ENCODE measurements around the gene EXOC7. TPM values are rescaled to one million over a fixed set of nuclear protein-coding genes. Genes with fewer than 3 reads are reported as not detected.

The EXOC7 gene
- total RNA-seq, 1 experiment from 2014 or later: 114 TPM

GRCh38 chr17:76137001-76137350, 33.4 kb upstream of the EXOC7 start:
- peaks cover 30 to 34% of the 10 kb centered on the region in 2 experiments for H3K4me1 ChIP-seq (ENCODE audit: control insufficient read depth in 1 of 2, insufficient read depth in 2 of 2, low read length in 2 of 2)
- intact Hi-C loops (cut with micrococcal nuclease): no loop called here
- no peak overlapping the region for H2AFZ ChIP-seq (ENCODE audit: low read depth, low read length, poor library complexity, severe bottlenecking)
- no peaks in the 10 kb centered on the region for H4K20me1 ChIP-seq (ENCODE audit: insufficient read depth)
- H3K79me2 ChIP-seq (ENCODE audit: insufficient read depth, low read length): no peaks in the 10 kb centered on the region
- no peaks in the 10 kb centered on the region for H3K9me3 ChIP-seq (ENCODE audit: control insufficient read depth in 1 of 2, insufficient read depth in 1 of 2, low read depth in 1 of 2, low read length in 2 of 2)
- H3K27me3 ChIP-seq (ENCODE audit: insufficient read depth, low read length): no peaks in the 10 kb centered on the region
- CTCF ChIA-PET: no interaction called here
- DNase-seq (ENCODE audit: low read depth, low spot score) (no peak), ATAC-seq (no peak)
- no TSS peak for BruUV-seq (replicated peaks)
- H3K4me3 ChIP-seq (replicated peaks in 1 of 2; ENCODE audit: low read depth in 1 of 2, low read length in 2 of 2): no peak overlapping the region
- H3K9me2 ChIP-seq (ENCODE audit: insufficient read depth): no peaks in the 10 kb centered on the region
- TF ChIP-seq FOSL1 (IDR thresholded peaks at IDR 0.05; ENCODE audit: low read depth) (no peak), ZNF274 (IDR thresholded peaks at IDR 0.05; ENCODE audit: low read depth, low read length) (no peak), CTCF (IDR thresholded peaks at IDR 0.05 in 2 of 3, conservative IDR thresholded peaks at IDR 0.05 in 1 of 3; ENCODE audit: borderline replicate concordance in 1 of 3, insufficient read depth in 1 of 3, low read depth in 2 of 3, low read length in 2 of 3) (no peak), RAD21 (IDR thresholded peaks at IDR 0.05; ENCODE audit: low read depth) (no peak), JUND (IDR thresholded peaks at IDR 0.05) (no peak), YY1 (IDR thresholded peaks at IDR 0.05; ENCODE audit: extremely low read depth, insufficient replicate concordance, low read depth, low read length) (no peak), MAX (IDR thresholded peaks at IDR 0.05) (no peak)
- TF ChIP-seq, protein P1, sequence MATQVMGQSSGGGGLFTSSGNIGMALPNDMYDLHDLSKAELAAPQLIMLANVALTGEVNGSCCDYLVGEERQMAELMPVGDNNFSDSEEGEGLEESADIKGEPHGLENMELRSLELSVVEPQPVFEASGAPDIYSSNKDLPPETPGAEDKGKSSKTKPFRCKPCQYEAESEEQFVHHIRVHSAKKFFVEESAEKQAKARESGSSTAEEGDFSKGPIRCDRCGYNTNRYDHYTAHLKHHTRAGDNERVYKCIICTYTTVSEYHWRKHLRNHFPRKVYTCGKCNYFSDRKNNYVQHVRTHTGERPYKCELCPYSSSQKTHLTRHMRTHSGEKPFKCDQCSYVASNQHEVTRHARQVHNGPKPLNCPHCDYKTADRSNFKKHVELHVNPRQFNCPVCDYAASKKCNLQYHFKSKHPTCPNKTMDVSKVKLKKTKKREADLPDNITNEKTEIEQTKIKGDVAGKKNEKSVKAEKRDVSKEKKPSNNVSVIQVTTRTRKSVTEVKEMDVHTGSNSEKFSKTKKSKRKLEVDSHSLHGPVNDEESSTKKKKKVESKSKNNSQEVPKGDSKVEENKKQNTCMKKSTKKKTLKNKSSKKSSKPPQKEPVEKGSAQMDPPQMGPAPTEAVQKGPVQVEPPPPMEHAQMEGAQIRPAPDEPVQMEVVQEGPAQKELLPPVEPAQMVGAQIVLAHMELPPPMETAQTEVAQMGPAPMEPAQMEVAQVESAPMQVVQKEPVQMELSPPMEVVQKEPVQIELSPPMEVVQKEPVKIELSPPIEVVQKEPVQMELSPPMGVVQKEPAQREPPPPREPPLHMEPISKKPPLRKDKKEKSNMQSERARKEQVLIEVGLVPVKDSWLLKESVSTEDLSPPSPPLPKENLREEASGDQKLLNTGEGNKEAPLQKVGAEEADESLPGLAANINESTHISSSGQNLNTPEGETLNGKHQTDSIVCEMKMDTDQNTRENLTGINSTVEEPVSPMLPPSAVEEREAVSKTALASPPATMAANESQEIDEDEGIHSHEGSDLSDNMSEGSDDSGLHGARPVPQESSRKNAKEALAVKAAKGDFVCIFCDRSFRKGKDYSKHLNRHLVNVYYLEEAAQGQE (IDR thresholded peaks at IDR 0.05; ENCODE audit: low read depth): no peak
- H3K36me3 ChIP-seq (ENCODE audit: control insufficient read depth in 1 of 2, insufficient read depth in 2 of 2, low read length in 2 of 2): no peaks in the 10 kb centered on the region
- H3K4me2 ChIP-seq (ENCODE audit: low read length): no peak overlapping the region
- H3K27ac ChIP-seq (ENCODE audit: low read depth, low read length): no peak overlapping the region; the same call in 1 of the 2 replicates
- POLR2A ChIA-PET: no interaction called here
- RAD21 ChIA-PET (ENCODE audit: low non-redundant PET in 1 of 2, low total read pairs in 2 of 2, uncharacterized antibody in 2 of 2, unreplicated experiment in 2 of 2): no interaction called here
- H3K9ac ChIP-seq (ENCODE audit: low read length): no peak overlapping the region
